SKM-1 (cell line): ENCODE measurements around the gene MYLK.

Source experiments
- DNase-seq: peaks from one replicate; lab custom pipeline; 2025; ENCODE audit not compliant: unreplicated experiment; lab: John Stamatoyannopoulos, UW

The MYLK gene

GRCh38 chr3:123821920-123822319 is 62.2 kb downstream of the MYLK start:
- no peak for DNase-seq

GRCh38 chr3:123819949-123820348 is 64.2 kb downstream of the MYLK start:
- no peak for DNase-seq

GRCh38 chr3:123818921-123819429 is 65.2 kb downstream of the MYLK start:
- DNase-seq, result no peak

- DNase-seq, result no peak
These were observed 65.7 kb downstream of the MYLK start for GRCh38 chr3:123818324-123818920.

GRCh38 chr3:123817413-123817812 is 66.7 kb downstream of the MYLK start:
- no peak for DNase-seq

GRCh38 chr3:123816673-123817207 is 67.4 kb downstream of the MYLK start:
- DNase-seq, result no peak

GRCh38 chr3:123815981-123816380 is 68.2 kb downstream of the MYLK start:
- no peak for DNase-seq

GRCh38 chr3:123813876-123814275 is 70.3 kb downstream of the MYLK start:
- DNase-seq, result no peak

- no peak for DNase-seq
These were observed 74.5 kb downstream of the MYLK start for GRCh38 chr3:123809597-123809996.

GRCh38 chr3:123808812-123809211 is 75.3 kb downstream of the MYLK start:
- DNase-seq, result no peak

GRCh38 chr3:123807820-123808219 is 76.3 kb downstream of the MYLK start:
- DNase-seq, result no peak

GRCh38 chr3:123805504-123805903 is 78.6 kb downstream of the MYLK start:
- peak; percentile 30 for DNase-seq

GRCh38 chr3:123805101-123805500 is 79.0 kb downstream of the MYLK start:
- DNase-seq, result no peak

GRCh38 chr3:123804676-123805075 is 79.5 kb downstream of the MYLK start:
- no peak for DNase-seq

- DNase-seq, result no peak
These were observed 80.6 kb downstream of the MYLK start for GRCh38 chr3:123803521-123803920.

GRCh38 chr3:123802007-123802625 is 82.0 kb downstream of the MYLK start:
- DNase-seq, result no peak

- DNase-seq, result no peak
These were observed 82.7 kb downstream of the MYLK start for GRCh38 chr3:123801474-123801873.

GRCh38 chr3:123800362-123800682 is 83.8 kb downstream of the MYLK start:
- DNase-seq, result no peak

GRCh38 chr3:123799544-123800361 is 84.4 kb downstream of the MYLK start:
- DNase-seq, result no peak

- DNase-seq, result no peak
These were observed 85.6 kb downstream of the MYLK start for GRCh38 chr3:123798550-123798949.

- no peak for DNase-seq
These were observed 88.5 kb downstream of the MYLK start for GRCh38 chr3:123795471-123796251.
